Measurements from ENCODE around the gene C1QTNF2. TPM values are rescaled to one million over a fixed set of nuclear protein-coding genes. Genes with fewer than 3 reads are reported as not detected.

The C1QTNF2 gene
- total RNA-seq, 2 donors from 2014 or later: 0.64 to 1.0 TPM

DNA sequence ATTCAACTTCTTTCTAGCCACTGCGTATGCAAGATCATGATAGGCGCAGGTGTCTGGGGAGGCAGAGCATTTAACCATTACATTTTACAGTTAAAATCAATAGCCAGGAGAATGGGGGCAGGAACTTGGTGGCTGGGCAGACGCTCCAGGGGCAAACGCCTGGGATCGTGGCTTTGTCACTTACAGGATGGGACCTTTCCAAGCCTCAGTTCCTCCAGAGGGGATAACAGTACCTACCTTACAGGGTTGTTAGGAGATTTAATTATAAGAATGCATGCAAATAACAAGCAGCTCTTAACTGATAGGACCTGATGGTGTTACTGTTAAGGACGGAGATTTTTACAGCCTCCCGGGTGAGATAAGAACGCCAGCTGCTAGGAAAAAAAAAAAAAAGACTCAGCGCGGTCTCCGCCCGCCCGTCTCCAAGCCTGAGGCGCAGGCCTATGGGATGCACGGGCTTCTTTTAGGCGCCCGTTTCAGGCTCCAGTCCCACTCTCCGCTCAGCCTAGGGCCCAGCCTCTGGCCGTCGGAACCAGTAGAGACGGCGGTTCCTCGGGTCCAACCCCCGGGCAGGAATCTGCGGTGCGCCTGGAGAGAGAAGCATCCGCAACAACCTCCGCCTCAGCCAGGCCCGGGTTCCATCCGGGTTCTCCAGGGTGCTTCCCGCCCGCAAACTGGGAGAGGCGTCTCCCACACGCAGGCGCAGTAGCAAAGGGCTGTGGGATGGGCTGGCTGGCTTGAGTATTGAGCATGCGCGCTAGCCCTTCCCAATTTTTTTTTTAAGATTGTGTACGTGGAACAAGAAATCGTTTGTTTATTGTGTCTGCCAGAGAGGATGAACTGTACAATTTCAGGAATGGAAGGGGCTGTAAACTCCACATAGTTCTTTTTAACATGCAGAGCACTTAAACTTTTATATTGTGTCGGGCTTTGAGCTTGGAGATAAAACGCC is 29.3 kb upstream of the C1QTNF2 start, which contains the start of gene FAM200C:
Gene FAM200C, minus strand, starts transcription at position 653 of the 952 bp plus-strand sequence. CDS start 4,564 bp downstream, outside the sequence.
- H3K27ac ChIP-seq: peak within 1 kb of the TSS; percentile 83
- intact Hi-C loops (cut with DNase I): no loop called here
- peak within 1 kb of the TSS; percentile 71 to 83 for H3K9ac ChIP-seq (ENCODE audit: low read depth in 2 of 2, low read length in 2 of 2)
- no peaks in the 10 kb centered on the region for H3K9me3 ChIP-seq
- peaks cover 8% of the 10 kb centered on the region for H3K4me1 ChIP-seq
- peak; percentile 93 for DNase-seq
- H3K27me3 ChIP-seq: no peaks in the 10 kb centered on the region
- H3K36me3 ChIP-seq: peaks cover 11% of the 10 kb centered on the region
- TF ChIP-seq, protein P1, sequence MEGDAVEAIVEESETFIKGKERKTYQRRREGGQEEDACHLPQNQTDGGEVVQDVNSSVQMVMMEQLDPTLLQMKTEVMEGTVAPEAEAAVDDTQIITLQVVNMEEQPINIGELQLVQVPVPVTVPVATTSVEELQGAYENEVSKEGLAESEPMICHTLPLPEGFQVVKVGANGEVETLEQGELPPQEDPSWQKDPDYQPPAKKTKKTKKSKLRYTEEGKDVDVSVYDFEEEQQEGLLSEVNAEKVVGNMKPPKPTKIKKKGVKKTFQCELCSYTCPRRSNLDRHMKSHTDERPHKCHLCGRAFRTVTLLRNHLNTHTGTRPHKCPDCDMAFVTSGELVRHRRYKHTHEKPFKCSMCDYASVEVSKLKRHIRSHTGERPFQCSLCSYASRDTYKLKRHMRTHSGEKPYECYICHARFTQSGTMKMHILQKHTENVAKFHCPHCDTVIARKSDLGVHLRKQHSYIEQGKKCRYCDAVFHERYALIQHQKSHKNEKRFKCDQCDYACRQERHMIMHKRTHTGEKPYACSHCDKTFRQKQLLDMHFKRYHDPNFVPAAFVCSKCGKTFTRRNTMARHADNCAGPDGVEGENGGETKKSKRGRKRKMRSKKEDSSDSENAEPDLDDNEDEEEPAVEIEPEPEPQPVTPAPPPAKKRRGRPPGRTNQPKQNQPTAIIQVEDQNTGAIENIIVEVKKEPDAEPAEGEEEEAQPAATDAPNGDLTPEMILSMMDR (IDR thresholded peaks at IDR 0.05): no peak
- peak within 1 kb of the TSS; percentile 50 for H3K4me3 ChIP-seq

DNA sequence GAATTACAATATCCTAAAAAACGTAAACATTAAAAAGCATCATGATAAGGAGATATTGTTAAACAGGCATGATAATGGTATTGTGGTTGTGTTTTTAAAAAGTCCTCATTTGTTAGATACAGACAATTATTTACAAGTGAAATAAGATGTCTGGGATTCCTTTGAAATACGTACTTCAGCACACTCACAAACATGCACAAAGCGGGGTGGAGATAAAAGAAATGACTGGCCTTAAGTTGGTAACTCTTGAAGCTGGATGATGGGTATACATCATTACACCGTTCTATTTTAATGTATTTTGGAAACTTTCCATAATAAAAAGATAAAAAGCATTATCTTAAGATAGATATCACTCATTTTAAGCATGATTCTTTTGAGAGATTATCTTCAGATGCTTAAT is 28.4 kb upstream of the C1QTNF2 start:
- peaks cover 5% of the 10 kb centered on the region for H3K36me3 ChIP-seq
- H3K27me3 ChIP-seq: no peaks in the 10 kb centered on the region
- H3K9me3 ChIP-seq: no peaks in the 10 kb centered on the region
- DNase-seq: no peak
- H3K27ac ChIP-seq: no peak overlapping the region
- peak overlapping the region in 1 of 2 donors; percentile 26 for H3K9ac ChIP-seq (ENCODE audit: low read depth in 2 of 2, low read length in 2 of 2)
- intact Hi-C loops (cut with DNase I): no loop called here
- H3K4me1 ChIP-seq: peaks cover 8% of the 10 kb centered on the region
- peak overlapping the region; percentile 50 for H3K4me3 ChIP-seq
- TF ChIP-seq, protein P1 (IDR thresholded peaks at IDR 0.05): no peak

- no peak overlapping the region for H3K27ac ChIP-seq
- H3K4me3 ChIP-seq: no peak overlapping the region
- peaks cover 8% of the 10 kb centered on the region for H3K4me1 ChIP-seq
- TF ChIP-seq, protein P1 (IDR thresholded peaks at IDR 0.05): no peak
- H3K36me3 ChIP-seq: peaks cover 5% of the 10 kb centered on the region
- H3K9ac ChIP-seq (ENCODE audit: low read depth in 2 of 2, low read length in 2 of 2): no peak overlapping the region
- DNase-seq: no peak
- no peaks in the 10 kb centered on the region for H3K27me3 ChIP-seq
- intact Hi-C loops (cut with DNase I): no loop called here
- no peaks in the 10 kb centered on the region for H3K9me3 ChIP-seq
Measured at GRCh38 chr5:160397492-160397891, 27.1 kb upstream of the C1QTNF2 start.

DNA sequence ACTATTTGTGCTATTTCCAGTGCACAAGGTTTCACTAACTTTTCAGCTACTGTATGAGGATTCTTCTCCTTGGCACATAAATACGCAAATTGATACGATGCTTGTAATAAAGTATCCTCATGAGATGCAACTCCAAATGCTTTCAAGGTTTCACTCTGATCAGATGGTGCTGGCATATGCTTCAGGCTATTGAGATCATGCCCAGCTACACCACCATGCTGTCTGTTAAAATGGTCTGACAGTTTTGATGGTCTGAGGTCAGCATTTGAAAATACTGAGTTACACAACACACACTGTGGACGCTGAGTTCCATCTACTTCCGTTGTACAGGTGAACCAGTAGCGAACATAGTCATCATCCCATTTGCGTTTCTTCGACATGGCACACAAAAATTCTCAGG is 24.7 kb upstream of the C1QTNF2 start:
- intact Hi-C loops (cut with DNase I): no loop called here

More for the DNA sequence above, 24.7 kb upstream of the C1QTNF2 start:
- no peak overlapping the region for H3K9ac ChIP-seq (ENCODE audit: low read depth in 2 of 2, low read length in 2 of 2)
- H3K27ac ChIP-seq: no peak overlapping the region
- no peak overlapping the region for H3K4me3 ChIP-seq
- H3K36me3 ChIP-seq: no peaks in the 10 kb centered on the region
- no peaks in the 10 kb centered on the region for H3K9me3 ChIP-seq
- peaks cover 8% of the 10 kb centered on the region for H3K4me1 ChIP-seq
- H3K27me3 ChIP-seq: no peaks in the 10 kb centered on the region
- no peak for DNase-seq
- TF ChIP-seq, protein P1 (IDR thresholded peaks at IDR 0.05): no peak

All from colonic mucosa (tissue), 4 donors.